ENCODE results near the gene ARHGAP33. TPM values are rescaled to one million over a fixed set of nuclear protein-coding genes. Genes with fewer than 3 reads are reported as not detected.

ARHGAP33 gene
- total RNA-seq, 1 donor = 7.4 TPM

GRCh38 chr19:35745328-35746086, 29.9 kb upstream of the ARHGAP33 start, which contains the start of the genes PSENEN and U2AF1L4:
Gene PSENEN (plus strand): TSS chr19:35745651. CDS start chr19:35745931, 280 bp downstream.
Gene U2AF1L4 (minus strand): TSS chr19:35745418. CDS start chr19:35745391, 27 bp downstream.
- peak; percentile 100 for DNase-seq (ENCODE audit: low read depth)
- H3K4me3 ChIP-seq (ENCODE audit: low read depth, low read length) = peak within 1 kb of the TSS; percentile 81
- TF ChIP-seq CTCF (IDR thresholded peaks at IDR 0.05; ENCODE audit: insufficient read depth, low read length) = no peak

DNA sequence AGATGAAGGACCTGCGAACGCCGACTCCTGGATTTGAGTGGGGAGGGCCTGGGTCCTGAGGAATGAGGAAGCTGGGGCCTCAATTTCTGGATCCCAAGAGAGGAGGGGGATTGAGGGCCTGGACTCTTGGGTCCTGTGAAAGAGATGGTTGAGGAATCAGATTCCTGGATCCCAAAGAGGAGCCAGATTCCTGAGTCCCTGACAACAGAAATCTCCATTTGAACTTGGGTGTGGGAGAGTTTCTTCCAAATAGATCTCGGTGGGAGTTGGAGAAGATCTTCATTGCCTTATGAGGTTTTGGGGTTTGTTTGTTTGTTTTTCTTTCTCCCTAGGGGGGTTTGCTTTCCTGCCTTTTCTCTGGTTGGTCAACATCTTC, 29.3 kb upstream of the ARHGAP33 start:
- no peak for DNase-seq (ENCODE audit: low read depth)
- TF ChIP-seq CTCF (IDR thresholded peaks at IDR 0.05; ENCODE audit: insufficient read depth, low read length) = no peak
- H3K4me3 ChIP-seq (ENCODE audit: low read depth, low read length) = peak overlapping the region; percentile 66

DNA sequence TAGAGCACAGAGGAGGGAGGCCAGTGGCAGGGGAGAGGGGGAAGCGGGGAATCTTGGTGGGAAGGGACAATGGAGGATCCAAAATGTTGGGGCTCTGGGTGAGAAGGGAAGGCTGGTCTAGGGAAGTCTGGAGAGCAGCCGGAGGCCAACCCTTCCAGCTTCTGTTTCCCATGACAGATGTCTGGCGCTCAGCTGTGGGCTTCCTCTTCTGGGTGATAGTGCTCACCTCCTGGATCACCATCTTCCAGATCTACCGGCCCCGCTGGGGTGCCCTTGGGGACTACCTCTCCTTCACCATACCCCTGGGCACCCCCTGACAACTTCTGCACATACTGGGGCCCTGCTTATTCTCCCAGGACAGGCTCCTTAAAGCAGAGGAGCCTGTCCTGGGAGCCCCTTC, 28.8 kb upstream of the ARHGAP33 start:
- peak overlapping the region; percentile 66 for H3K4me3 ChIP-seq (ENCODE audit: low read depth, low read length)
- no peak for TF ChIP-seq CTCF (IDR thresholded peaks at IDR 0.05; ENCODE audit: insufficient read depth, low read length)
- DNase-seq (ENCODE audit: low read depth) = no peak

- H3K4me3 ChIP-seq (ENCODE audit: low read depth, low read length) = peak within 1 kb of the TSS; percentile 99
- DNase-seq (ENCODE audit: low read depth) = peak; percentile 100
- TF ChIP-seq CTCF (IDR thresholded peaks at IDR 0.05; ENCODE audit: insufficient read depth, low read length) = peak; percentile 43
These were observed 27.0 kb upstream of the ARHGAP33 start, which contains the start of gene LIN37 for GRCh38 chr19:35748106-35749020. Gene LIN37 (plus strand): TSS chr19:35748576. CDS start chr19:35748725, 149 bp downstream.

- H3K4me3 ChIP-seq (ENCODE audit: low read depth, low read length) = no peak overlapping the region
- no peak for TF ChIP-seq CTCF (IDR thresholded peaks at IDR 0.05; ENCODE audit: insufficient read depth, low read length)
- DNase-seq (ENCODE audit: low read depth) = no peak
These were observed 25.2 kb upstream of the ARHGAP33 start for GRCh38 chr19:35750167-35750566.

DNA sequence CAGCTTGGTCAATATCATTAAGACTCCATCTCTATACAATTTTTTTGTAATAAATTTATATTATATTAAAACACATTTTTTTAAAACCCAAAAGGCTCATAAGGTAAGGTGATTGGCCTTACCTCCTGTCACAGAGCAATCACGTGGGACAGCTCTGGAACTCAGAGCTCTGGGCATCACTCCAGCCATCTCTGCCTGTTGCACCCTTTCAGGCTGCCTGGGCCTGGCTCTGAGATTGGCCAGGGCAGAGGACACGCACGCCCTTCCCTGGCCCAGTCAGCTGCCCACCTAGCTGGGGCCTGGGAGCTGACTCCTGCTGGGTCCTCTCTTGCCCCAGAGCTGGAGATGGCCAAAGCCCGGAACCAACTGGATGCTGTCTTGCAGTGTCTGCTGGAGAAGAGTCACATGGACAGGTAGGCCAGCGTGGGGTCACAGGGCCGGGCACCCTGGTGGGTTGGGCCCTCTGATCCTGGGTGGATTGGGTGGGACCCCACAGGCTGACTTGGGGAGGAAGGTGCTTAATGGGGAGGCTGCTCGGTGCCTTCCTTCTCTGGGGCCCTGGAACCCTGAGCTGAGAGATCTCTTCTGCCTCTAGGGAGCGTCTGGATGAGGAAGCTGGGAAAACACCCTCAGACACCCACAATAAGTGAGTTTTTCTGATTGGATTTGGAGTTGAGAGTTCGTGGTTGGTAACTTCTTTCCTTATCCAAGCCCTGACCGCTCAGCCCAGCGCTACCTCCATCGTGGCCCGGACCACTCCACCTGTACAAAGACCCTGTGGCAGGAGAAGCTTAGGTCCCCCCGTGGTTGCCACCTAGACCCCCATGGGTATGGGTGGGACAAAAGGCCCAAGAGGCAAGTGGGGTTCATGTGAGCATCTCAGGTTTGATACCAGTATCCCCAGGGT, 23.3 kb upstream of the ARHGAP33 start:
- DNase-seq (ENCODE audit: low read depth) = peak; percentile 24
- TF ChIP-seq CTCF (IDR thresholded peaks at IDR 0.05; ENCODE audit: insufficient read depth, low read length) = no peak
- no peak overlapping the region for H3K4me3 ChIP-seq (ENCODE audit: low read depth, low read length)

Data from fibroblast of the aortic adventitia (primary cell).